ENCODE data around the gene FIGNL2.

- TF ChIP-seq CTCF (IDR thresholded peaks at IDR 0.05; ENCODE audit: low read length), result no peak
- no peak for TF ChIP-seq EZH2 (IDR thresholded peaks at IDR 0.05; ENCODE audit: borderline replicate concordance, low read length)
Measured at GRCh38 chr12:51865757-51866270, 17.3 kb upstream of the FIGNL2 start.

All from OCI-LY1 (cell line).